ELF-1 (cell line): ENCODE measurements around the gene UNC5A.

ENCODE experiments used
- DNase-seq: peaks from one replicate; pipeline ENCODE4 v3.0.0-alpha.2; 2016; ENCODE audit warnings: low read depth, low spot score

UNC5A gene

GRCh38 chr5:176844706-176845391 is 34.5 kb downstream of the UNC5A start:
- no peak for DNase-seq

GRCh38 chr5:176845392-176845713 is 35.0 kb downstream of the UNC5A start:
- DNase-seq: no peak

GRCh38 chr5:176846335-176847140 is 36.2 kb downstream of the UNC5A start:
- no peak for DNase-seq

GRCh38 chr5:176847148-176847547 is 36.8 kb downstream of the UNC5A start:
- no peak for DNase-seq

- no peak for DNase-seq
These were observed 37.4 kb downstream of the UNC5A start for GRCh38 chr5:176847726-176848290.

- no peak for DNase-seq
These were observed 38.3 kb downstream of the UNC5A start for GRCh38 chr5:176848651-176849050.

GRCh38 chr5:176849611-176850227 is 39.4 kb downstream of the UNC5A start:
- DNase-seq: no peak

GRCh38 chr5:176850371-176851245 is 40.2 kb downstream of the UNC5A start:
- DNase-seq: no peak

GRCh38 chr5:176851380-176851779 is 41.0 kb downstream of the UNC5A start:
- no peak for DNase-seq

GRCh38 chr5:176851871-176852658 is 41.7 kb downstream of the UNC5A start:
- no peak for DNase-seq

GRCh38 chr5:176853151-176853778 is 42.9 kb downstream of the UNC5A start:
- no peak for DNase-seq

GRCh38 chr5:176854164-176854563 is 43.8 kb downstream of the UNC5A start:
- no peak for DNase-seq

GRCh38 chr5:176855598-176855997 is 45.2 kb downstream of the UNC5A start:
- no peak for DNase-seq

GRCh38 chr5:176856746-176857145 is 46.4 kb downstream of the UNC5A start:
- DNase-seq: no peak

- DNase-seq: no peak
These were observed 47.0 kb downstream of the UNC5A start for GRCh38 chr5:176857216-176857893.

- DNase-seq: no peak
These were observed 47.5 kb downstream of the UNC5A start for GRCh38 chr5:176857894-176858273.

- no peak for DNase-seq
These were observed 49.6 kb downstream of the UNC5A start for GRCh38 chr5:176859916-176860315.

GRCh38 chr5:176860381-176860780 is 50.0 kb downstream of the UNC5A start:
- no peak for DNase-seq

GRCh38 chr5:176861276-176861675 is 50.9 kb downstream of the UNC5A start:
- no peak for DNase-seq
